Upper lobe of left lung (tissue), 4 donors: ENCODE measurements around the gene P4HA3.

Experiments
- CTCF ChIP-seq, 6 experiments: fragments of 450-650 bp in 4 of 6; fragments of 200-600 bp in 2 of 6; sonication (generic) in 2 of 6; IDR thresholded peaks; one replicate each; pipeline ENCODE4 v1.5.1; 2016 to 2019; ENCODE audit warnings: antibody characterized with exemption in 6 of 6
- EP300 ChIP-seq, 4 donors: sonication (generic); formaldehyde crosslinking; IDR thresholded peaks; one replicate each; pipeline ENCODE4 v1.5.1; 2017; ENCODE audit warnings: antibody characterized with exemption in 4 of 4, control low read depth in 2 of 4
- POLR2A ChIP-seq, 4 donors: fragments of 450-650 bp; IDR thresholded peaks; one replicate each; pipeline ENCODE4 v1.5.1; 2016 to 2017; ENCODE audit warnings: antibody characterized with exemption in 4 of 4, mild to moderate bottlenecking in 2 of 4

GRCh38 chr11:74355626-74356025 is 44.2 kb upstream of the P4HA3 start:
- TF ChIP-seq CTCF (IDR thresholded peaks at IDR 0.05) (no peak), POLR2A (IDR thresholded peaks at IDR 0.05) (no peak), EP300 (IDR thresholded peaks at IDR 0.05) (no peak)
